Stimulated activated CD4-positive, alpha-beta T cell treated with anti-CD3 and anti-CD28 coated beads, Interleukin-4, amount 100 ng/mL, for 24 hours (primary cell): ENCODE measurements around the gene SCGB2B2.
"Not testable (repeated sequence)": the region's sequence is repeated elsewhere in the genome, so short reads cannot be mapped to it uniquely, and the experiment has no call there.

ENCODE experiments used
- DNase-seq: peaks from one replicate; pipeline ENCODE4 v3.0.0-alpha.2; 2020

Gene SCGB2B2

DNA sequence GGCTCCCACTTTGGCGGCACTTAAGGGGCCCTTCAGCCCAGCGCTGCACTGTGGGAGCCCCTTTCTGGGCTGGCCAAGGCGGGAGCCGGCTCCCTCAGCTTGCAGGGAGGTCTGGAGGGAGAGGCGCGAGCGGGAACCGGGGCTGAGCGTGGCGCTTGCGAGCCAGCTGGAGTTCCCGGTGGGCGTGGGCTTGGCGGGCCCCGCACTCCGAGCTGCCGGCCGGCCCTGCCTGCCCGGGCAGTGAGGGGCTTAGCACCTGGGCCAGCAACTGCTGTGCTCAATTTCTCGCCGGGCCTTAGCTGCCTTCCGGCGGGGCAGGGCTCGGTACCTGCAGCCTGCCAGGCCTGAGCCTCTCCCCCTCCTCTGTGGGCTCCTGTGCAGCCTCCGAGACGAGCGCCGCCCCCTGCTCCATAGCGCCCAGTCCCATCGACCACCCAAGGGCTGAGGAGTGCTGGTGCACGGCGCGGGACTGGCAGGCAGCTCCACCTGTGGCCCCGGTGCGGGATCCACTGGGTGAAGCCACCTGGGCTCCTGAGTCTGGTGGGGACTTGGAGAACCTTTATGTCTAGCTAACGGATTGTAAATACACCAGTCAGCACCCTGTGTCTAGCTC, 8.8 kb downstream of the SCGB2B2 start:
- not testable (repeated sequence) for DNase-seq

GRCh38 chr19:34667349-34668076, 9.4 kb downstream of the SCGB2B2 start:
- no peak for DNase-seq

DNA sequence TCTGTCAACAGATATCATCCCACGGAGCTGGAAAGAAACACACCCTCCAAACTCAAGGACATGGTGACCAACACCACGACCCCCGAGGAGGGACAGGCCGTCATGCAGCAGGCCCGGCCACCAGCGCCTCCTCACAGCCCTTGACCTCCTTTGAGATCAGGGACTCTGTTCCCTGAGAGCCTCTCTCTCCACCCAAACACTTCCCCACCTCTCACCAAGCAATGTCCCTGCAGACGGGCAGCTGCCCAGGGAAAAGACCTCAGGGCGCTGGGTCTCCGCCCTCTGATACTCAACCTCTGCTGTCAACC, 10.0 kb downstream of the SCGB2B2 start:
- DNase-seq: no peak

GRCh38 chr19:34666200-34666957, 10.6 kb downstream of the SCGB2B2 start:
- DNase-seq: no peak

DNA sequence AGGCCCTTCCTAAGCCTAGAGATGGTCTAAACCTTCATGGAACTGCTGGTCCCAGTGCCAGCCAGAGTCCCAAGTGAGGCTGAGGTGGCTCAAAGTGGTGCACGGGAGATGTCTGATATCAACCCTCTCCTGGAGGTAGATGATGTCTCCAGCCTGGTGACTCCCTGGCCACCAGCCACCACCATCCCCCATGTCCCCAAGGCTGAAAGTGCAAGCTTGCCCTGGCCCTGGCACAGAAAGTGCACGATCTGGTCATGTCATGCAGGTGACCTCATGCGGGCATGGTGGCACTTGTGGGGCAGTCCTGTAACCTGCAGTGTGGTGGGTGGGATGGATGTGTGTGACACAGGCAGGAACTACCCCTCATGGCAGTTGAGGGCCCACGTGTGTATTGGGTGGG, 11.7 kb downstream of the SCGB2B2 start:
- DNase-seq: not testable (repeated sequence)

- no peak for DNase-seq
Observed at GRCh38 chr19:34664870-34665269, 12.1 kb downstream of the SCGB2B2 start.

DNA sequence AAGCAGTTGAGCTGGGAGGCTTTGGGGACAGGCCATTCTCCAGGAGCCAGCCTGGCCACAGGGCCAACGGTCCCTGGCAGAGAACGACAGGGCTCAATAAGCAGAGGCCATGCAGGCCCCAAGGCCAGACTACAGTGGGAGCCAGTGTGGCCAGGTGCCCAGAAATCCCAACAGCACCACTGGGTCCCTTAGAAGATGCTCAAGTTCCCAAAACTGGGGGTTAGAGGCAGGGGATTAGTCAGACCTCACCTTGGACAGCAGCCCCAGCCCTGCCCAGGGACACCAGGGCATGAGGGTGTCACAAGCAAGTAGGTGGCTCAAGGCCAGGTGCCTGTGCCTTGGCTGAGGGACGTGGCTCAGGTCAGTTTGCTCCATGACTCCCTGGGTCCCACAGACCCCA, 12.8 kb downstream of the SCGB2B2 start:
- DNase-seq: no peak

GRCh38 chr19:34662919-34663318, 14.0 kb downstream of the SCGB2B2 start:
- peak; percentile 24 for DNase-seq

DNA sequence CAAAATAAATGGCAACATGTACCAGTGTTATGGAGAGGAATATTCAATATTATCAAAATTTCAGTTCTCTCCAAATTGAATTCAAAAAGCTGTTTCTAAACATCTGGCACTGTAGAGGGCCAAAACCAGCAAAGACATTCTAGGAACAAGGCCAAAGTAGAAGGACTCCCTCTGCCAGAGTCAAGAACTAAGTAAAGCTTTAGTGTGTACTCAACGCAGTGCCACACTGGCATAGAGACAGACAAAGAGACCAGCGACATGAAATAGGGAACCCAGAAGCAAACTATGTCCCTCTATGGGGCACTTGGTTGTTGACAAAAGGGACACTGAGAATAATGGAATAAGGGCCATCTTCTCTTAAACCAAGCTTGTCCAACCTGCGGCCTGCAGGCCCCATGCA, 15.6 kb downstream of the SCGB2B2 start:
- no peak for DNase-seq

GRCh38 chr19:34655651-34656050, 21.3 kb downstream of the SCGB2B2 start:
- DNase-seq: no peak

GRCh38 chr19:34654796-34655195, 22.2 kb downstream of the SCGB2B2 start:
- no peak for DNase-seq

DNA sequence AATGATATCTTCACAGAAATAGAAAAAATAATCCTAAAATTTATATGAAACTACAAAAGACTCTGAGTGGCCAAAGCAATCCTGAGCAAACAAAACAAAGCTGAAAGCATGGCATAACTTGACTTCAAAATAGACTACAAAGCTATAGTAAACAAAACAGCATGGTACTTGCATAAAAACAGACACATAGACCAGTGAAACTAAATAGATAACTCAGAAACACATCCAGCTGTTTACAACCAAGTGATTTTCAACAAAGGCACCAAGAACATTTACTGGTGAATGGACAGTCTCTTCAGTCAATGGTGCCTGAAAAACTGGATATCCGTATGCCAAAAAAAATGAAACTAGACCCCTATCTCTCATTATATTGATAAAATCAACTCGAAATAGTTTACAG, 25.2 kb downstream of the SCGB2B2 start:
- no peak for DNase-seq

DNA sequence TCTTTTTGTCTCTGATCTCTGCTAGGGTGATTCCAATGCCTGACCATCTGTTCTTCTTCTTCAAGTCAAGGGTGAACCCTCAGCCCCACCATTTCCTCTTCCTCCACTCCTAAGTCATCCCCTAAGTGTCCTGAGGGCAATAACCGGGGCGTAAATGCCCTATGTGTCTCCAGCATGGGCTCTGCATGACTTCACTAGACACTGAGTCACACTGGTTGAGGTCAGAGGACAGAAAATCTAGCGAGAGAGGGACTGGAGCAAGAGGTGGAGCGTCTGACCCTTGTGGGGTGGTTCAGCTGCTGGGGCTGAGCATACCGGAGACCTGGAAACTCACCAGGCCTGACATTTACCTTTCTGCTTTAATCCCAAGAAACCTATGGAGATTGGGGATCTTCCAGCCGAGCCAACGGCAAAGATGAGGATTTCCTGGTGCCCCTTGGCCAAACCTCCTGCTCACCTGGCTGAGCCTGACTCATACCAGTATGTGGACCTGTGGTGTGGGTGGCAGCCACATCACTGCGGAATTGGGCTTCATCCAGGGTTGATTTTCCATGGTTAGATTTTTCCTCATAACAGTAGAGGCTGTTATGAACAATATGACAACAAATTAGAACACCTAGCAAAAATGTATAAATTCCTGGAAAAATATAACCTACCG, 26.9 kb downstream of the SCGB2B2 start:
- DNase-seq: no peak

GRCh38 chr19:34645551-34645950, 31.4 kb downstream of the SCGB2B2 start:
- DNase-seq: no peak

DNA sequence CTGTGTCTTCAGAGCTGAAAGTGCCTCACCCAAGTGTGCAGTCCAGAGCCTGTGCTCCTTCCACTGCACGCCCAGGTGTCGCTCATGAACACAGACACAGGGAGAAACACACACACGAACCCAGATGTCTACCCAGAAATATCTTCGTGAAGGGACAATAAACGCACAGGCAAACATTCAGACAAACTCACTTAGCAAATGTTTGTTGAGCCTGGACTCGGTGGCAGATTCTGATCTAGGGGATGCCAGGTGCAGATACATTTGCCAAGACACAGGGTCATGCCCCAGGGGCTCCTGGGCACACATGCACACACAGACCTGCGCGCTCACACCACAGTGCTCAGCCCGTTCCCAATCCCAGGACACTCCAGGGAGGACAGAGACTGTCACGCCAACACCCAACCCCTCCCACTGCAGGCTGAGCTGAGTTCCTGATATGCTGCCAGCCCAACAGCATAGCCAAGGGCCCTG, 31.9 kb downstream of the SCGB2B2 start:
- no peak for DNase-seq

DNA sequence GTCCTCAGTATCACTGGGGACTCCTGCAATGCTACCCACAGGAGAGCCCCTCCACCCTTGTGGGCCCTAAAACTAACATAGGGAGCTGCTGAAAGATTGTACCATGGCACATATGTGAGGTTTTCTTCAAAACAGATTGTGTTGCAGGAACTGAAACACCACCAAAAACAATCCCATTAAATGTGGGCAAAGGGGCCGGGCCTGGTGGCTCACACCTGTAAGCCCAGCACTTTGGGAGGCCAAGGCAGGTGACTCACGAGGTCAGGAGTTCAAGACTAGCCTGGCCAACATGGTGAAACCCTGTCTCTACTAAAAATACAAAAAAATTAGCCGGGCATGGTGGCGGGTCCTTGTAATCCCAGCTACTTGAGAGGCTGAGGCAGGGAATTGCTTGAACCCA, 34.7 kb downstream of the SCGB2B2 start:
- no peak for DNase-seq

- peak; percentile 70 for DNase-seq
Observed at GRCh38 chr19:34639491-34640085, 37.4 kb downstream of the SCGB2B2 start.

- no peak for DNase-seq
Observed at GRCh38 chr19:34633802-34634201, 43.2 kb downstream of the SCGB2B2 start.
